Small intestine (tissue), 7 donors: ENCODE measurements around the gene ITPRIP. TPM values are rescaled to one million over a fixed set of nuclear protein-coding genes. Genes with fewer than 3 reads are reported as not detected.

Experiments used
- DNase-seq, 2 donors: peaks; one replicate each; pipeline versions ENCODE4 v3.0.0 to v3.0.0-alpha.2; 2013
- FAIRE-seq: peaks from 2 replicates; lab custom pipeline; 2012; peaks lifted over from hg19 to GRCh38; lab: Jason Lieb, UNC
- H3K27ac ChIP-seq, 3 donors: one replicate each; pipeline ENCODE4 v1.5.1; 2013; ENCODE audit warnings: low read length in 2 of 3, mild to moderate bottlenecking in 2 of 3, control low read depth in 1 of 3, inconsistent platforms in 1 of 3, low read depth in 1 of 3, moderate library complexity in 1 of 3
- H3K27me3 ChIP-seq, 3 donors: one replicate each; pipeline ENCODE4 v1.6.1; 2013; ENCODE audit warnings: low read length in 3 of 3, inconsistent platforms in 1 of 3; ENCODE audit not compliant: control insufficient read depth in 3 of 3, insufficient read depth in 3 of 3
- H3K36me3 ChIP-seq, 3 donors: one replicate each; pipeline ENCODE4 v1.6.1; 2013; ENCODE audit warnings: low read length in 3 of 3, inconsistent platforms in 1 of 3, low read depth in 1 of 3, mild to moderate bottlenecking in 1 of 3, moderate library complexity in 1 of 3; ENCODE audit not compliant: control insufficient read depth in 3 of 3, insufficient read depth in 2 of 3
- H3K4me1 ChIP-seq, 3 donors: one replicate each; pipeline ENCODE4 v1.6.1; 2013; ENCODE audit warnings: low read length in 2 of 3, inconsistent platforms in 1 of 3, low read depth in 1 of 3, mild to moderate bottlenecking in 1 of 3, moderate library complexity in 1 of 3; ENCODE audit not compliant: control insufficient read depth in 3 of 3, insufficient read depth in 2 of 3
- H3K4me3 ChIP-seq, 3 donors: one replicate each; pipeline ENCODE4 v1.5.1; 2013; ENCODE audit warnings: low read length in 3 of 3, control low read depth in 1 of 3, inconsistent platforms in 1 of 3, low read depth in 1 of 3, mild to moderate bottlenecking in 1 of 3, moderate library complexity in 1 of 3
- H3K9me3 ChIP-seq, 2 donors: one replicate each; pipeline ENCODE4 v1.6.1; 2013; ENCODE audit warnings: low read depth in 1 of 2, low read length in 1 of 2; ENCODE audit not compliant: control insufficient read depth in 2 of 2, insufficient read depth in 1 of 2
- WGBS, 3 donors: extraction: QIAGEN DNeasy Blood & Tissue Kit; methylation state at CpG; one replicate each; pipeline ENCODE4 v1.1.7; 2013; 5-methylcytosine and 5-hydroxymethylcytosine counted together
- polyA plus RNA-seq, 4 donors: library from polyadenylated mRNA; stranded (reverse) in 3 of 4; unstranded in 1 of 4; fragments of 200-250 nt in 3 of 4; fragments of 120-200 nt in 1 of 4; gene quantifications; one replicate each; pipeline versions ENCODE4 v1.2.1 to v1.2.3, GENCODE V29; 2013
- donor health status: healthy with polysubstance abuse.
- donor health status: control.
- donor health status: control.
- donor health status: Bipolar disorder and iron deficiency.
- donor health status: healthy.

ITPRIP gene
- polyA plus RNA-seq, 4 donors = 0.67 to 10.0 (median 2.4) TPM

- H3K27me3 ChIP-seq = no peaks in the 10 kb centered on the region
These were observed 12.5 kb downstream of the ITPRIP start for GRCh38 chr10:104325436-104326435.

GRCh38 chr10:104324931-104325330 lies 13.3 kb downstream of the ITPRIP start:
- Histone ChIP-seq H3K4me3 (no peak overlapping the region), H3K27ac (peak overlapping the region in 1 of 3 donors; percentile 23), H3K4me1 (peaks cover 0 to 28% (median 18%) of the 10 kb centered on the region in 3 donors), H3K9me3 (no peaks in the 10 kb centered on the region), H3K27me3 (no peaks in the 10 kb centered on the region), H3K36me3 (peaks cover 0 to 19% (median 0%) of the 10 kb centered on the region in 3 donors)
- WGBS, 3 donors = 92 to 96% (median 95%) methylated on average over 10 of the region's 10 CpGs
- DNase-seq (no peak), FAIRE-seq (no peak)

More at GRCh38 chr10:104325436-104326435, 12.5 kb downstream of the ITPRIP start:
- Histone ChIP-seq H3K4me3 (no peak overlapping the region), H3K4me1 (peaks cover 0 to 36% (median 26%) of the 10 kb centered on the region in 3 donors), H3K9me3 (no peaks in the 10 kb centered on the region), H3K36me3 (peaks cover 0 to 19% (median 0%) of the 10 kb centered on the region in 3 donors), H3K27ac (peak overlapping the region in 1 of 3 donors; percentile 42)
- FAIRE-seq (no peak), DNase-seq (no peak)
- WGBS, 3 donors = 64 to 86% (median 72%) methylated on average over 28 of the region's 28 CpGs

- Histone ChIP-seq H3K27ac (peak overlapping the region in 1 of 3 donors; percentile 4), H3K27me3 (no peaks in the 10 kb centered on the region), H3K4me1 (peaks cover 0 to 21% (median 17%) of the 10 kb centered on the region in 3 donors), H3K9me3 (no peaks in the 10 kb centered on the region), H3K4me3 (no peak overlapping the region), H3K36me3 (peaks cover 0 to 19% (median 0%) of the 10 kb centered on the region in 3 donors)
- no peak for DNase-seq
- WGBS, 3 donors = 66 to 78% (median 76%) methylated on average over 9 of the region's 9 CpGs
- FAIRE-seq = no peak
These were observed 14.0 kb downstream of the ITPRIP start for GRCh38 chr10:104324221-104324686.

GRCh38 chr10:104323760-104324201 lies 14.5 kb downstream of the ITPRIP start:
- H3K4me3 ChIP-seq = no peak overlapping the region
- H3K36me3 ChIP-seq = peaks cover 0 to 19% (median 0%) of the 10 kb centered on the region in 3 donors
- FAIRE-seq (no peak), DNase-seq (no peak)
- H3K27ac ChIP-seq = peak overlapping the region in 1 of 3 donors; percentile 4
- H3K4me1 ChIP-seq = peaks cover 0 to 19% (median 17%) of the 10 kb centered on the region in 3 donors
- no peaks in the 10 kb centered on the region for H3K9me3 ChIP-seq
- H3K27me3 ChIP-seq = no peaks in the 10 kb centered on the region
- WGBS, 3 donors = 94 to 95% (median 95%) methylated on average over 4 of the region's 4 CpGs

- no peaks in the 10 kb centered on the region for H3K9me3 ChIP-seq
- no peak for FAIRE-seq
- peaks cover 0 to 16% (median 10%) of the 10 kb centered on the region in 3 donors for H3K4me1 ChIP-seq
- H3K4me3 ChIP-seq = peak overlapping the region in 1 of 3 donors; percentile 7
- H3K27ac ChIP-seq = peak overlapping the region in 1 of 3 donors; percentile 65
- no peak for DNase-seq
- 83 to 90% (median 88%) methylated on average over 1 of the region's 1 CpG for WGBS, 3 donors
- H3K36me3 ChIP-seq = peaks cover 0 to 23% (median 0%) of the 10 kb centered on the region in 3 donors
- H3K27me3 ChIP-seq = no peaks in the 10 kb centered on the region
These were observed 15.2 kb downstream of the ITPRIP start for GRCh38 chr10:104323085-104323484.

GRCh38 chr10:104322416-104322782 lies 15.9 kb downstream of the ITPRIP start:
- no peak for FAIRE-seq
- no peaks in the 10 kb centered on the region for H3K9me3 ChIP-seq
- H3K36me3 ChIP-seq = peaks cover 0 to 24% (median 0%) of the 10 kb centered on the region in 3 donors
- peak overlapping the region in 1 of 3 donors; percentile 65 for H3K27ac ChIP-seq
- 55 to 66% (median 63%) methylated on average over 7 of the region's 7 CpGs for WGBS, 3 donors
- peak overlapping the region in 1 of 3 donors; percentile 7 for H3K4me3 ChIP-seq
- peaks cover 0 to 16% (median 3%) of the 10 kb centered on the region in 3 donors for H3K4me1 ChIP-seq
- DNase-seq = no peak
- H3K27me3 ChIP-seq = no peaks in the 10 kb centered on the region

GRCh38 chr10:104321725-104322415 lies 16.4 kb downstream of the ITPRIP start:
- peaks cover 0 to 24% (median 0%) of the 10 kb centered on the region in 3 donors for H3K36me3 ChIP-seq
- no peaks in the 10 kb centered on the region for H3K27me3 ChIP-seq
- DNase-seq = no peak
- no peaks in the 10 kb centered on the region for H3K9me3 ChIP-seq
- H3K27ac ChIP-seq = peak overlapping the region in 1 of 3 donors; percentile 65
- H3K4me1 ChIP-seq = peaks cover 0 to 16% (median 0%) of the 10 kb centered on the region in 3 donors
- FAIRE-seq = no peak
- no peak overlapping the region for H3K4me3 ChIP-seq
- 68 to 90% (median 72%) methylated on average over 8 of the region's 8 CpGs for WGBS, 3 donors

GRCh38 chr10:104321226-104321625 lies 17.0 kb downstream of the ITPRIP start:
- H3K4me1 ChIP-seq = peaks cover 0 to 16% (median 0%) of the 10 kb centered on the region in 3 donors
- 82 to 91% (median 84%) methylated on average over 6 of the region's 6 CpGs for WGBS, 3 donors
- no peaks in the 10 kb centered on the region for H3K9me3 ChIP-seq
- H3K4me3 ChIP-seq = no peak overlapping the region
- peaks cover 0 to 25% (median 0%) of the 10 kb centered on the region in 3 donors for H3K36me3 ChIP-seq
- no peak overlapping the region for H3K27ac ChIP-seq
- H3K27me3 ChIP-seq = no peaks in the 10 kb centered on the region
- FAIRE-seq (no peak), DNase-seq (no peak)
